NCI-H526 (cell line): ENCODE data around the gene SMARCA4.

ENCODE experiments used
- DNase-seq, 2 experiments: peaks; one replicate each; lab custom pipeline; 2025; lab: John Stamatoyannopoulos, UW

SMARCA4 gene

DNA sequence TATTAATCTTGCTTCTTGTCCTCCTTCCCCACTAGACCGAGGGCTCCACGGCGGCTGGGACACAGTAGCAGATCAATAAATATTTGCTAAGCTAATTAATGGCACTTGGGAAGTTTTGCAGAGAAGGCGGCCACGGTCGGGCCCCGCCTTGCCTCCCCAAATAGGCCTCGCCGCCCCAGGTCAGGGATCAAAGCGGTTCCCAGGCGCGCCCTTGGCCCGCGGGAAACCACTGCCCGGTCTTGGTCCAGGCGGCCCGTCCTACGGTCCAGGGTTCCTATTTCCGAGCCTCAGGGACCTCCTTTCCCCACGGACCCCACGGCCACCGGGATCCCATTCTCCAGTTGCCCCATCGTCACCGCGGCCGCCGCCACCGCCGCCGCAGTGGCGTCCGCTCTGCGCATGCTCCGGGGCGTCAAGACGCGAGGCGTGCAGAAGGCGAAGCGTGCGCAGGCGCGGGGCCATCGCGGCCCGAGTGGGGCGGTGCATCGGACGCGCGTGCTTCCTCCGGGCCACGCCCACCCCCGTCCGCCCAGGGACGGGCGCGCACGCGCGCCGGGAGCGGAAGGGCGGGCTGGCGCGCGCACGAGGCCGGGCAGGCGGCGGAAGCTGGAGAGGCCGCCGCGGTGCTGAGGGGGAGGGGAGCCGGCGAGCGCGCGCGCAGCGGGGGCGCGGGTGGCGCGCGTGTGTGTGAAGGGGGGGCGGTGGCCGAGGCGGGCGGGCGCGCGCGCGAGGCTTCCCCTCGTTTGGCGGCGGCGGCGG is at the start of gene SMARCA4:
TSS of gene SMARCA4 (plus strand) at position 717 of the 759 bp plus-strand sequence. CDS start 23,122 bp downstream, outside the sequence.
- DNase-seq: peak; percentile 52 to 95

DNA sequence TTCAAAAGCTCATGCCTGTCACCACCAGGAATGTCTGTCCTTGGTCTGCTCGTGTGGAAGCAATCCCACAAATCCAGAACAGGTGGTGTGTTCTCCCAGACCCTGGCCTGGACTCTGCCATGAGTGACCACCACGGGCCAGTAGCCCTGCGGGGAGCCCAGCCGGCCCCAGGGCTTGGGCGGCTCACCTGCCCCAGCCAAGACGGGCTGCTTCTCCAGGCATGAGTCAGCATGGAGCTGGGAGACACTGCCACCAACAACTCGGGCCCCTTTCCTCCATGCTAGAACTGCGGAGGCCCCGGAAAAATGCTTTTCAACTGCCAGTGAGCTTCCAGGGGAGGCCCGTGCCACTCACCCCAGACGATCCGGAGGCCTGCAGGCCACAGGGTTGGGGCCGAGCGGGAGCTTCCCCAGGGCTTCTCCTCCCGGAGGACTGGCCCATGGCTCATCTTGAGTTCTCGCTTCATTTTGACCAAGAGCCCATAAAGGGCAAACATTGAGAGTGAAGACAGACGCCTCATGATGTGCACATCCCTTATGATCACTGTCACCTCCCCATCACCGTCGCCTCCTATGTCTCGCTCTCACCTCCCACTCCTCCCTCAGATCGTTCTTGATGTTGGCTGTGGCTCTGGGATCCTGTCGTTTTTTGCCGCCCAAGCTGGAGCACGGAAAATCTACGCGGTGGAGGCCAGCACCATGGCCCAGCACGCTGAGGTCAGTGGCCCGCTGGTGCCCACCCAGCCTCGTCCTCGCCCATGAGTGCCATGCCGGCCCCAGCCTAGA is 49.1 kb upstream of the SMARCA4 start:
- no peak for DNase-seq

DNA sequence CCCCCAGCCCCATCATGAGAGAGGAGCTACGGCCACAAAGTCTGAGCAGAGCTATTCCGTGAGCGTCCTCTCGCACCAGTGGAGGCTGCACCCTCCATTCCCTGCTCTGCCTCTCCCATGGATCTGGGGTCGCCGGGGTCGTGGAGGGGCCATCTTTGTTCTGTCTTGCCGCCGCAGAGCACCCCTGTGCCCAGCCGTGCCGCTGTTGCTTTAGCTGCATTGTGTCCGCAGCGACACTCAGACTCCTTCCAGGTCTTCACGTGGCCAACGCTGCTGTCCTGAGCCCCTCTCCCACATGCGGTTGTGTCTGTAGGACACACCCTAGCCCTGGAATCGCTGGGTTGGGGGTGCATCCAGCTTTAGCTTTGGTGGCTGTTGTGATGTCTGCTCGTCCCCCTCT is 48.2 kb upstream of the SMARCA4 start:
- DNase-seq: no peak

DNA sequence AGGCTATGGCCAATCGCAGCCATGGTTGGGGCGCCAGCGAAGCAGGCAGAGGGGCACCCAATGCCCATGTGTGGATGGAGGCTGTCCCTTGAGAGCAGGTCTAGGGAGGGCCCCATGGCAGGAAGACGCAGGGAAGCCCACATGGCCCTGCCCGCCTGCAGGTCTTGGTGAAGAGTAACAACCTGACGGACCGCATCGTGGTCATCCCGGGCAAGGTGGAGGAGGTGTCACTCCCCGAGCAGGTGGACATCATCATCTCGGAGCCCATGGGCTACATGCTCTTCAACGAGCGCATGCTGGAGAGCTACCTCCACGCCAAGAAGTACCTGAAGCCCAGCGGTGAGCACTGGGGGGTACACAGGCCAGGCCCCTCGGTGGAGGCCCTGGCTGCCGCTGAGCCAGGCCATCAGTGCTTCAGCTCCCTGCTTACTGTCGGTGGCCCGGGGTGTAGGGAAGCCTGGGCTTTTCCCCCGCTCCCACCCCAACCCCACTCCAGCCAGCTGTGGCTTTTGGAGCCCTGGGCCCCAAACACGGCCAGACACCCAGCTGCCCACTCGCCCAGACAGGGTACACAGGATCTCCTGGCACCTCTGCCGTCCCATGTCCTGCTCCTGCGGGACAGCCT is 47.0 kb upstream of the SMARCA4 start:
- no peak for DNase-seq

DNA sequence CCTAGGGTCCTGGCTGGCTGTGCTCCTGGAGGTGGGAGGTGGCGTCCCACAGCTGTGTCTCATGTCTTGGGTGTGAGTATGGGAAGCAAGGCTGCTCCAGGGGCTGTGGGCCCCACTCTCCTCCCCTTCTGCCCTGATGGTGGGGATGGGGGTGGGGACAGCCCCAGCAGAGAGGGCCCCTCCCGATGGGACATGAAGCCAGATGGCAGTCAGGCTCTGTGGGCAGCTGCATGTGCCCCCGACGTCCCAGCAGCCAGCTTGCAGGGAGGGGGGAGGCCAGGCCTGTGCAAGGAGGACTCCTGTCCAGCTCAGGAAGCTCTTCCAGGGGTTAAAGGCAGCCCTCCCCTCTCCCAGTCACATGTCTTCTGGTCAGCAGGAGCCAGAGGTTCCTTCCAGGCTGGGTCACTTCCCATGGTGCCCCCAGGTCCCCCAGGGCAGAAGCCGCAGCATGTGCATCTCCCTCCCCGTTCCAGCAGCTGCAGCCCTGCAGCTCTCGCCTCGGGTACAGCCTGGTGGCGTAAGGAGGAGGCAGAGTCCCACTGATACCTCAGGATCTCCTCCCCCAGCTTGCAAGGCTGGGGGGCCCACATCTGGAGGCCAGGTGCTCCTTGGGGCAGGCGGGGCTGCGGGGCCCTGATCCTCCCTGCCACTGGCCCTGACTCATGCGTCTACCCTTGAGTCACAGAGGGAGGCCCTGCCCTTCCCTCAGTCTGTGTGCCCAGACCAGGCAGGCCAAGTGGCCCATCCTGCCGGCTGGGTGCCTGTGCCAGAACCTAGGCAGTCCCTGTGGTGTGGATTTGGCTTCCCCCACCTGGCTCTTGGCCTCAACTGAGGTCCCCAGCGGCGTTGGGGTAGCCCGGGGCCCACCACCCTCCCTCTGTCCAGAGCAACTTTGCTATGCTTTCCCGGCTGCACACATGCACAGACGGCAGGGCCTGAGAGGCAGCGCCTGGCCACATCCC is 45.4 kb upstream of the SMARCA4 start:
- DNase-seq: no peak

DNA sequence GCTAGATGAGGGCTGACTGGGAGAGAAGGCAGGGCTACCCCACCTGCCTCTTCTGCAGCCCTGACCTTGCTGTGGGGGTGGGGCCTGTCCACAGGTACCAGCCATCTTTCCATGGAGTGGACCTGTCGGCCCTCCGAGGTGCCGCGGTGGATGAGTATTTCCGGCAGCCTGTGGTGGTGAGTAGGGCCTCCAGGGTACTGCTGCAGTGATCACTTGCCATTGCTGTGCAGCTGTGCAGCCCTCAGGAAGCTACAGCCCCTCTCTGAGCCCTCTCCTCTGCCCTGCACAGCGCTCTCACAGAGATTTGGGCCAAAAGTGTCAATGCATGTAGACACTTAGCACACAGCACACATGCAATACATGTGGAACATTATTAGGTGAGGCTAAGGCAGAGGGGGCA is 44.2 kb upstream of the SMARCA4 start:
- no peak for DNase-seq

DNA sequence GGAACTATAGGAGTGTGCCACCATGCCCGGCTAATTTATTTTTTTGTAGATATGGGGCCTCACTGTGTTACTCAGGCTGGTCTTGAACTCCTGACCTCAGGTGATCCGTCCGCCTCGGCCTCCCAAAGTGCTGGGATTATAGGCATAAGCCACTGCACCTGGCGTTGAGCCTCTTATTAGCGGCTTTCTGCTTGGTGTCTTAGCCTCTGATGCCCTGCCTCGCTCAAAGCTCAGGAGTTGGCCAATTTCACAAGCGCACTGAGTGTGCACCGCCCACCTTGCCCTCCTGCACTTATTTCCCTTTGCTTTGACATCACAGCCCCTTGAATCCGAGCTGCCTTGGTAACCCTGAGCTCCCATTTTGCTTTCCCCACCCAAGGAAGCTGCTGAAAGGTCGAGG is 42.5 kb upstream of the SMARCA4 start:
- no peak for DNase-seq

DNA sequence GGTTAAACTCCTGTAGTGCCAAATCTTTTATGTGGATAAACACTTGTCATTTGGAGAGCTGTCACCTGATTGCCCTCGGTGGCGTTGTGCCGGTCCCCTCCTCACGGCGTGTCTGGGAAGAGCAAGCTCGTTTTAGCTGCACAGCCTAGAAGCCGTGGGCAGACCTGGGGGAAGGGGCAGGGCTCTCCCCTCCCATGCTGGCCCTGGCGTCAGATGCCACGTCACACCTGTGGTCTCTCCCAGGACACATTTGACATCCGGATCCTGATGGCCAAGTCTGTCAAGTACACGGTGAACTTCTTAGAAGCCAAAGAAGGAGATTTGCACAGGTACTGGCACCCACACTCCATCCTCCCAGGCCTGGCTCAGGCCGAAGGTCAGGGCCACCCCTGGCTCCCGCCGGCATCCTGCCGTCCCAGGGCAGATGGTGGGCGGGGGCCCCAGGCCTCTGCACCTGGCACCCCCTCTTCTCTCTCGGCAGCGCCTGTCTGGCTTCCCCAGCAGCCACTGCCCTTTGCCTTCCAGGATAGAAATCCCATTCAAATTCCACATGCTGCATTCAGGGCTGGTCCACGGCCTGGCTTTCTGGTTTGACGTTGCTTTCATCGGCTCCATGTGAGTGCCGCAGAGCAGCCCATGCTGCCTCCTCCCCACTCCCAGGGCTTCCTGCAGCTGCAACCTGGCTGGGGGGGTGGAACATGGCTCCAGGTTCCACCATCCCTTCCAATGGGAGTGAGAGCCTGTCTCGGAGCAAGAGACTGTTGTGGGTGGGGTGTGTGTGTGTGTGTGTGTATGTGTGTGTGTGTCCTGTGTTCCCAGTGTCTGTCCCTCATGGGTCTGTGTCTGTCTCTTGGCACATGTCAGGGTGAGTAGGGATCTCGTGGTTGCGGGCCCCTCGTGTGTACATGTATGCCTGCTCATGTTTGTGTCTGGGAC is 41.2 kb upstream of the SMARCA4 start:
- no peak for DNase-seq

DNA sequence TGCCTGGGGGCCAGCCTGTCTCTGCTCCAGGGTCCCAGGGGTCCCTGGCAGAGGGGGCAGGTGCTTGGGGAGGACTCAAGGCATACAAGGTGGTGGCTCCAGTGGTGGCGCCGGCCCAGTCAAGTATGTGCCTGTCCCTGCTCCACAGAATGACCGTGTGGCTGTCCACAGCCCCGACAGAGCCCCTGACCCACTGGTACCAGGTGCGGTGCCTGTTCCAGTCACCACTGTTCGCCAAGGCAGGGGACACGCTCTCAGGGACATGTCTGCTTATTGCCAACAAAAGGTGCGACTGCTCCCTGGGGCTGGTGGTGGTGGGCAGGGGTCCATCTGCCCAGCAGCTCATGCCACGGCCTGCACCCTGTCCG is 40.6 kb upstream of the SMARCA4 start:
- DNase-seq: no peak

DNA sequence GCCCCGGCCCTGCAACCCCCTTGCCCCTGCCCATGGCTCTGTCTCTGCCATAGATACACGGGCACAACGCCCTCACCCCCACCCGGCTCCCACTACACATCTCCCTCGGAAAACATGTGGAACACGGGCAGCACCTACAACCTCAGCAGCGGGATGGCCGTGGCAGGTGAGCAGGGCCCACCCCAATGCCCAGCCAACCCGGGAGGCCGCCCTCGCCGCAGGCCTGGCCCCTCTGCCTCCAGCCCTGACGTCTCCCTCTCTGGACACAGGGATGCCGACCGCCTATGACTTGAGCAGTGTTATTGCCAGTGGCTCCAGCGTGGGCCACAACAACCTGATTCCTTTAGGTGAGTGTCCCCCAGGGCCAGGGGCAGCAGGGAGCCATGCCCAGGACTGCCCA is 40.0 kb upstream of the SMARCA4 start:
- DNase-seq: no peak

DNA sequence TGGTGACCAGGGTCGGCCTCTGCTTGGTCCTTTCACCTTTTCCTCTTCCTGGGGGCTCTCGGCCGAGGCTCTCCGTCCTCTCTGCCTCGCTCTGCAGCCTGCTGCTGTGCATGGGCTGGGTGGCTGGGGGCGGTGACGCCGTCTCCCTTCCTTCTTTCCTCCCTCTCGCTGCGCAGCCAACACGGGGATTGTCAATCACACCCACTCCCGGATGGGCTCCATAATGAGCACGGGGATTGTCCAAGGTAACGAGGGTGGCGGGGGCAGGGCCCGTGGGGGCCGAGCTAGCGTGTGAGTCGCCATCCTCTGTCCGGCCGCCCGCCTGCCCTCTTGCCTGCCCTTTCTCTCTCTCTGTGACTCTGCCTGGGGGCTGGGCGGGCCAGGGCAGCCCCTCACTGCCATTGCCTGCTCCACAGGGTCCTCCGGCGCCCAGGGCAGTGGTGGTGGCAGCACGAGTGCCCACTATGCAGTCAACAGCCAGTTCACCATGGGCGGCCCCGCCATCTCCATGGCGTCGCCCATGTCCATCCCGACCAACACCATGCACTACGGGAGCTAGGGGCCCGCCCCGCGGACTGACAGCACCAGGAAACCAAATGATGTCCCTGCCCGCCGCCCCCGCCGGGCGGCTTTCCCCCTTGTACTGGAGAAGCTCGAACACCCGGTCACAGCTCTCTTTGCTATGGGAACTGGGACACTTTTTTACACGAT is 39.5 kb upstream of the SMARCA4 start:
- DNase-seq: no peak

DNA sequence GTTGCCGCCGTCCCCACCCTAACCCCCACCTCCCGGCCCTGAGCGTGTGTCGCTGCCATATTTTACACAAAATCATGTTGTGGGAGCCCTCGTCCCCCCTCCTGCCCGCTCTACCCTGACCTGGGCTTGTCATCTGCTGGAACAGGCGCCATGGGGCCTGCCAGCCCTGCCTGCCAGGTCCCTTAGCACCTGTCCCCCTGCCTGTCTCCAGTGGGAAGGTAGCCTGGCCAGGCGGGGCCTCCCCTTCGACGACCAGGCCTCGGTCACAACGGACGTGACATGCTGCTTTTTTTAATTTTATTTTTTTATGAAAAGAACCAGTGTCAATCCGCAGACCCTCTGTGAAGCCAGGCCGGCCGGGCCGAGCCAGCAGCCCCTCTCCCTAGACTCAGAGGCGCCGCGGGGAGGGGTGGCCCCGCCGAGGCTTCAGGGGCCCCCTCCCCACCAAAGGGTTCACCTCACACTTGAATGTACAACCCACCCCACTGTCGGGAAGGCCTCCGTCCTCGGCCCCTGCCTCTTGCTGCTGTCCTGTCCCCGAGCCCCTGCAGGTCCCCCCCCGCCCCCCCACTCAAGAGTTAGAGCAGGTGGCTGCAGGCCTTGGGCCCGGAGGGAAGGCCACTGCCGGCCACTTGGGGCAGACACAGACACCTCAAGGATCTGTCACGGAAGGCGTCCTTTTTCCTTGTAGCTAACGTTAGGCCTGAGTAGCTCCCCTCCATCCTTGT is 38.8 kb upstream of the SMARCA4 start:
- DNase-seq: no peak

DNA sequence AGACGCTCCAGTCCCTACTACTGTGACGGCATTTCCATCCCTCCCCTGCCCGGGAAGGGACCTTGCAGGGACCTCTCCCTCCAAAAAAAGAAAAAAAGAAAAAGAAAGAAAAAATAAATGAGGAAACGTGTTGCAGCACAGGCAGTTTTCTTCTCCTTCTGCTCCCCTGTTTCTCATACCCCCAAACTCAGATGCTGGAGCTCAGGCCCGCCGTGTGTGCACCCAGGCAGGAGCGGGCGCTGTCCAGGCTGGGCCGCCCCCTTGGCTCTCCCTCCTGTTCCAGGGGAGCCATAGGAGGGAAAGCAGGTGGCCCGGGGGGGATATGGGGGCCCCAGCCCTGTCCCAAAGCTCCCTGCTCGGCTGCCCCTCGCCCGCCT is 38.2 kb upstream of the SMARCA4 start:
- DNase-seq: no peak

DNA sequence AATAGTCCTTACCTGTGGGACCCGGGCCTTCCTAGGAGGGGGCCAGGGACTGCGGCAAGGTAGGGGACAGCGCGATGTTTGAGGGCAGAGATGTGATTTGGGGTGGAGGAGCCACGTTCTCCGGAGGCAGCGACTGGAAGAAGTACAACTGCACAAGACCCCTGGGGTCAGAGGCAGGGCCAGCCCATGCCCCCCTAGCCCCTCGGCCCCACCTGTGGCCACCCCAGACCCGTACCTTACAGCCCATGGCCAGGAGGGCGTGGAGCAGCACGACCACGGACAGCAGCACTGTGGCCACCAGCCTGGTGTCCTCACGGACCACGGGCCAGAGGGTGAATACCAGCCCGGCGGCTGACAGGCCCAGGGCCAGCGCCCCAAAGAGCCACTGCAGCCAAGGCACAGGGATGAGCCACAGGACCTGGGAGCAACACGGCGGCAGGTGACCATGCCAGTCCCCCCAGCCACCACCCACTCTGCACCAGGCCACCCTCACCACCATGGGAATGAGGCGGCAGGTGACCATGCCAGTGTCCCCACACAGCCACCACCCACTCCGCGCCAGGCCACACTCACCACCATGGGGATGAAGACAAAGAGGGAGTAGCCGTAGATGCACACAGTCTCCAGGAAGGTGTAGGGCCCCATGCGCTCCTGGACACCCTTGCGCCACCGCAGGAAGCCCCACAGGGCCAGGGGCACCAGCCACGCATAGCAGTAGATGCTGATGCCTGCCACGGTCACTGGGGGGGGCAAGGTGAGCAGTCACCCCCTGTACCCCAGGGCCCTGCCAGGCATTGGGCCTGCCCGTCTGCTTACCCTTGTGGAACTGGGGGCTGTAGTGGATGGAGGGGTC is 37.3 kb upstream of the SMARCA4 start:
- DNase-seq: no peak

DNA sequence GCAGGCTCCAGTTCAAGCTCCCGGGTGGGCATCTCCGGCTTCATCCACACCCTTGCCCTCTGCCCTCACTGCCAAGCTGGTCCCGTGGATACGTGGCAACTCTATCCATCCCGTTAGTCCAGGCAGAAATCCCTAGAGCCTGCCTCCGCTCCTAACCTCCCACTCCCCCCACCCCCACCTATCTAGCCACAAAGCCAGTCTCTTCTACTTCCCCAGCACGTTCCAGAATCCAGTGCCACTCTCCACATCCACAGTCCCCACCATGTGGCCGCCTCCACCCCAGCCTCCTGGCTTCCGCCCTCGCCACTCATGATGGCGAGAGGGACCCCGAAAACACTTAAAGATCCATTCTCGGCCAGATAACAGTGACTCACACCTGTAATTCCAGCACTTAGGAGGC is 36.2 kb upstream of the SMARCA4 start:
- no peak for DNase-seq

DNA sequence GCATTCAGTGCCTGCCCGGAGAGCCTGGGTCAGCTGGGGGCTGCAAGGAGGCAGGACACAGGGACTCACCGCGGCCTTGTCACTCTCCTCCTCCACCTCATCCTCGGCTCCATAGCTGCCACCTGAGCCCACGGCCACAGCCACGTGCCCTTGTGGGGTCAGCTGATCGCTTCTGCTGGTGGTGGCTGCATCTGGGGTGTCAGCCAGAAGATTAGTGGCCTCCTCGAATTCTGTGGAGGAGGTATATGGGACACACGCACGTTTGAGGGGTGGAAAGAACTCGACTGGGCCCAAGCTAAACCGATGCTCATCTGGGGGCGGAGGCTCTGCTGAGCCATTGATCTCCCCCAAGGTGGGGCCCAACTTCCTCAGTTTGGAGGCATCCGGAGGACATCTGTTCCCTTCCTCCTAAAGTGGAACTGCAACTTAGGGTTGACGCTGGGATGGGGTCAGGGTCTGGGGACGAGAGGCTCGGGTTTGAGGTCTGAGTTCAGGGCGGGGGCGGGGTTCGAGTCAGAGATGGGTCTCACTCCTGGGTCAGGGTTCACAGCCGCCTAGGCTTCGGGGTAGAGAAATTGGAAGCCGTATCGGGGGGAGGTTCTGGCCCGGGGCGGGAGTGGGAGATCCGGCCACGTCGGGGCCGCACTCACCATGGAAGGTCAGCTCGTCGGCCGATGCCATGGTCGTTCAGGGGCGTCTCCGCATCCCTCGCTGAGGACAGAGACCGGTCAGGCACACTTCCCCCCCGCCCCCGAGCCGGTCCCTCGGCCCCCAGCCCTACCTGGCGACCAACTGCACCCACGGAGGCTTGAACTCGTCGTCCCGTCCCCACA is 32.9 kb upstream of the SMARCA4 start:
- DNase-seq: no peak

DNA sequence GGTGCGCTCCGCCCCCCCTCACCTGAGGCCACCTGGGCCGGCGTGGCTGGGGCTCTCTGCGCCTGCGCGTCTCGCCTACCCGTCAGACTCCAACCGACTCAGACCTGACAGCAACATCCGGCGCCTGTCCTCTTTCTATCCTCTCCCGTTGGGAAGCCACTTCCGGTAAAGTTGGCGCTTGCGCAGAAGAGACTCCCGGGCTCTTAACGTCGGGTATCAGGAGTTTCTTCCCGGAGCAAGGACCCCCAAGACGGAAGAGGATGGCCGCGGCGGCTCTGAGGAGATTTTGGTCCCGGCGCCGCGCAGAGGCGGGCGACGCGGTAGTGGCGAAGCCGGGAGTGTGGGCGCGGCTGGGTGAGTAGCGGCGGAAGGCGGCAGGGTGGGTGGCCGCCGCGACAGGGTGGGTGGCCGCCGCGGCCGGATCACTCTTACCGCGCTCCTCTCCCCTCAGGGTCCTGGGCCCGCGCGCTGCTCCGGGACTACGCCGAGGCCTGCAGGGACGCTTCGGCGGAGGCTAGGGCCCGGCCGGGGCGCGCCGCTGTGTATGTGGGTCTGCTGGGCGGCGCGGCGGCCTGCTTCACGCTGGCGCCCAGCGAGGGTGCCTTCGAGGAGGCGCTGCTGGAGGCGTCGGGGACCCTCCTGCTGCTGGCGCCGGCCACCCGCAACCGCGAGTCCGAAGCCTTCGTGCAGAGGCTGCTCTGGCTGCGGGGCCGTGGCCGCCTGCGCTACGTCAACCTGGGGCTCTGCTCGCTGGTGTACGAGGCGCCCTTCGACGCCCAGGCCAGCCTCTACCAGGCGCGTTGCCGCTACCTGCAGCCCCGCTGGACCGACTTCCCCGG is 32.0 kb upstream of the SMARCA4 start, which contains the start of the genes TIMM29 and YIPF2:
TSS of gene TIMM29 (plus strand) at position 249 of the 839 bp plus-strand sequence. CDS start at position 261, 12 bp downstream.
TSS of gene YIPF2 (minus strand) at position 77 of the 839 bp plus-strand sequence. CDS start 229 bp downstream, outside the sequence.
- peak; percentile 94 to 96 for DNase-seq
